Tongue (tissue), 1 donor: ENCODE results near the gene FST. TPM values are rescaled to one million over a fixed set of nuclear protein-coding genes. Genes with fewer than 3 reads are reported as not detected.

Source experiments
- total RNA-seq: library from RNA; depleted of rRNA; stranded (reverse); fragments of >200 nt; gene quantifications from one replicate; pipeline ENCODE4 v1.2.3, GENCODE V29; 2014

The FST gene
- total RNA-seq, 1 donor from 2014 or later: 14.4 TPM

Other genes starting within 250 kb of the FST start
- gene NDUFS4, start 80.0 kb downstream of the FST start, total RNA-seq: 147 TPM